Endothelial cell of umbilical vein (primary cell): ENCODE measurements around the gene SLC45A2. TPM values are rescaled to one million over a fixed set of nuclear protein-coding genes. Genes with fewer than 3 reads are reported as not detected.
"Not testable (repeated sequence)": the region's sequence is repeated elsewhere in the genome, so short reads cannot be mapped to it uniquely, and the experiment has no call there.

Experiments used
- BruUV-seq: library from RNA; stranded (reverse); fragments of 400-500 nt; replicated peaks from 2 replicates; lab custom pipeline; 2021; lab: Mats Ljungman, UMichigan
- CTCF ChIA-PET: fragments of 300-600, 350-600 bp; sonication (Branson Sonifier 250); formaldehyde crosslinking; loops from one replicate; lab custom pipeline; 2021; ENCODE audit warnings: antibody characterized with exemption, inconsistent platforms; lab: Charles Lee
- POLR2A ChIA-PET: fragments of 300-600, 350-600 bp; sonication (Branson Sonifier 250); formaldehyde crosslinking; loops from one replicate; lab custom pipeline; 2021; ENCODE audit warnings: antibody characterized with exemption, inconsistent platforms; lab: Charles Lee
- DNase-seq: peaks from one replicate; pipeline ENCODE4 v3.0.0-alpha.2; 2011; ENCODE audit warnings: low read depth, low spot score
- FAIRE-seq: peaks from 2 replicates; lab custom pipeline; 2011; peaks lifted over from hg19 to GRCh38; lab: Jason Lieb, UNC
- H2AFZ ChIP-seq: 2 replicates; pipeline ENCODE4 v1.6.0; 2012; ENCODE audit warnings: low read depth, low read length, control low read depth, inconsistent platforms
- H3K27ac ChIP-seq: 2 replicates; pipeline ENCODE4 v1.5.1; 2011; ENCODE audit warnings: low read depth, mild to moderate bottlenecking, control low read depth, low read length, moderate library complexity; ENCODE audit not compliant: insufficient read depth
- H3K27me3 ChIP-seq, 2 experiments: 2 replicates each; pipeline versions ENCODE4 v1.6.0 to v1.6.1; 2011; ENCODE audit warnings: low read length in 2 of 2, mixed read lengths in 1 of 2; ENCODE audit not compliant: control insufficient read depth in 2 of 2, insufficient read depth in 2 of 2
- H3K36me3 ChIP-seq, 2 experiments: 2 replicates in 1 of 2; 3 replicates in 1 of 2; pipeline ENCODE4 v1.5.1; 2011; ENCODE audit warnings: low read length in 2 of 2, mild to moderate bottlenecking in 1 of 2, moderate library complexity in 1 of 2; ENCODE audit not compliant: control insufficient read depth in 2 of 2, insufficient read depth in 2 of 2; ENCODE audit errors: extremely low read depth in 1 of 2
- H3K4me1 ChIP-seq: 3 replicates; pipeline ENCODE4 v1.5.1; 2011; ENCODE audit warnings: mild to moderate bottlenecking, low read length; ENCODE audit not compliant: control insufficient read depth, insufficient read depth; ENCODE audit errors: extremely low read depth
- H3K4me2 ChIP-seq: 2 replicates; pipeline ENCODE4 v1.6.1; 2011; ENCODE audit warnings: low read length, control low read depth, mixed read lengths; ENCODE audit not compliant: insufficient read depth
- H3K4me3 ChIP-seq, 3 experiments: fragments of 200-600 bp in 1 of 3; sonication (generic), shearing (Covaris generic) in 1 of 3; replicated peaks in 1 of 3; 2 replicates each; pipeline ENCODE4 v1.5.1; 2011 to 2016; ENCODE audit warnings: control low read depth in 3 of 3, low read length in 3 of 3, mild to moderate bottlenecking in 2 of 3, inconsistent platforms in 1 of 3, low read depth in 1 of 3, moderate library complexity in 1 of 3; ENCODE audit not compliant: insufficient read depth in 1 of 3
- H3K79me2 ChIP-seq: 2 replicates; pipeline ENCODE4 v1.6.0; 2012; ENCODE audit warnings: low read length, inconsistent platforms; ENCODE audit not compliant: control insufficient read depth, insufficient read depth
- H3K9ac ChIP-seq: replicated peaks from 2 replicates; pipeline ENCODE3; 2011; ENCODE audit warnings: low read length, control low read depth; ENCODE audit not compliant: insufficient read depth; ENCODE audit errors: extremely low read depth
- H3K9me1 ChIP-seq: replicated peaks from 3 replicates; pipeline ENCODE4 v1.6.0; 2011; ENCODE audit warnings: mild to moderate bottlenecking, low read length; ENCODE audit not compliant: control insufficient read depth, insufficient read depth; ENCODE audit errors: extremely low read depth
- H3K9me3 ChIP-seq: replicated peaks from 2 replicates; pipeline ENCODE4 v1.5.1; 2012; ENCODE audit warnings: low read length, inconsistent platforms; ENCODE audit not compliant: control insufficient read depth, insufficient read depth
- H4K20me1 ChIP-seq: replicated peaks from 2 replicates; pipeline ENCODE3; 2011; ENCODE audit warnings: mild to moderate bottlenecking, low read length; ENCODE audit not compliant: control insufficient read depth, insufficient read depth; ENCODE audit errors: extremely low read depth
- EZH2 ChIP-seq: IDR thresholded peaks from 2 replicates; pipeline ENCODE4 v1.6.1; 2012; ENCODE audit warnings: borderline replicate concordance, low read depth, mild to moderate bottlenecking, moderate library complexity, low read length, inconsistent platforms; ENCODE audit not compliant: severe bottlenecking
- GATA2 ChIP-seq: IDR thresholded peaks from 2 replicates; pipeline ENCODE4 v1.7.0; 2011; ENCODE audit warnings: low read depth, mild to moderate bottlenecking, moderate library complexity, mixed read lengths, low read length; ENCODE audit not compliant: insufficient read length, insufficient read depth
- POLR2AphosphoS5 ChIP-seq: IDR thresholded peaks from 2 replicates; pipeline ENCODE4 v1.6.1; 2012; ENCODE audit warnings: low read depth, mild to moderate bottlenecking, control low read depth, low read length, moderate library complexity; ENCODE audit not compliant: insufficient read depth
- dilution Hi-C: fragments of 300-500 bp; cut with MboI; formaldehyde crosslinking; loops from one replicate; pipeline ENCODE4 v1.15.0; 2019; ENCODE audit warnings: low sequenced_read_pairs; ENCODE audit not compliant: extremely low pct_ligation_motif_present
- intact Hi-C: fragments of 100-400 bp; cut with micrococcal nuclease; formaldehyde crosslinking; loops from one replicate; pipeline ENCODE4 v1.10.0; 2022
- polyA plus RNA-seq, 4 experiments: library from polyadenylated mRNA; depleted of rRNA in 3 of 4; stranded (reverse) in 3 of 4; unstranded in 1 of 4; fragments of >200 nt; gene quantifications; 2 replicates each; pipeline versions ENCODE4 v1.2.1 to v1.2.3, GENCODE V29; 2011 to 2012; ENCODE audit warnings: missing spikeins in 1 of 4
- total RNA-seq: library from RNA; stranded (reverse); gene quantifications from 2 replicates; pipeline ENCODE4 v1.2.3, GENCODE V29; 2021
- TF ChIP-seq, protein P1 (sequence below): IDR thresholded peaks from 2 replicates; pipeline ENCODE4 v1.6.1; 2011; ENCODE audit not compliant: insufficient read depth, insufficient read length

Gene SLC45A2
- total and polyA plus RNA-seq, 2 donors (not counting 3 experiments of a cell fraction or from before 2014, with no cell fraction given): not detected

DNA sequence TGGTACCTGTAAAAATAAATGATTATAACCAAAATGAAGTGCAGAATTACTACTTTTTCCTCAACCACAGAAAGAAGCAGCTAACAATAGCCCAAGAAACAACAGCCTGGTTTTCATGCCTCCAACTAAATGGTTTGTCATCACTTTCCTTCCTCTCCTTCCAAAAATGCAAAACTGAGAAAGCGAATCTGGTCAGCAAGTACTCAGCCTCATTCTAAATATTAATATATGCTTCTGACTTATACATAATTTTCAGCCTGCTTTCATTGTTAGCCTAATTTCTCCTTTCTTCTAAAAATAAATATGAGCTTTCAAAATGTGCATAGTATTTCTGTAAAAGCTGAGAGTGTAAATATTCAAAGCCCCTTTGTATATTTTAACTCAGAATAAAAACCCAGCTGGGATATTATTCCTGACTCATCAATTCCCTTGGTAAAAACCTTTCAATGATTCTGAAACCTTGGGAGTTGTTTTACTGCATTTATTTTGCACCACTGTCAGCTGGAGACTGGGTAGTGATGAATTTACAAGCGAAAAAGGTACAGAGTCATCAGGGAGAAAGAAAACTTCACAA is 26.8 kb downstream of the SLC45A2 start:
- Histone ChIP-seq H3K79me2 (no peaks in the 10 kb centered on the region), H3K4me2 (no peak overlapping the region), H3K9me3 (no peaks in the 10 kb centered on the region), H3K9me1 (no peaks in the 10 kb centered on the region), H3K36me3 (no peaks in the 10 kb centered on the region), H3K9ac (no peak overlapping the region), H3K27ac (no peak overlapping the region), H2AFZ (no peak overlapping the region), H3K4me3 (no peak overlapping the region), H3K4me1 (no peaks in the 10 kb centered on the region), H4K20me1 (no peaks in the 10 kb centered on the region), H3K27me3 (peaks cover 0 to 9% of the 10 kb centered on the region in 2 experiments)
- no peak for DNase-seq
- no peak for FAIRE-seq
- BruUV-seq: no TSS peak
- ChIA-PET POLR2A (no interaction called here), CTCF (interaction anchor here (3.6 to 4.4 kb wide), 2 partner anchors 12 to 368 kb away, joined by 11 to 25 read pairs; no protein-coding TSS in a partner anchor)
- TF ChIP-seq, protein P1, sequence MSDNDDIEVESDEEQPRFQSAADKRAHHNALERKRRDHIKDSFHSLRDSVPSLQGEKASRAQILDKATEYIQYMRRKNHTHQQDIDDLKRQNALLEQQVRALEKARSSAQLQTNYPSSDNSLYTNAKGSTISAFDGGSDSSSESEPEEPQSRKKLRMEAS: no peak
- TF ChIP-seq EZH2: no peak
- TF ChIP-seq GATA2: no peak
- TF ChIP-seq POLR2AphosphoS5: no peak
- intact Hi-C loops: no loop called here
- dilution Hi-C loops: no loop called here

DNA sequence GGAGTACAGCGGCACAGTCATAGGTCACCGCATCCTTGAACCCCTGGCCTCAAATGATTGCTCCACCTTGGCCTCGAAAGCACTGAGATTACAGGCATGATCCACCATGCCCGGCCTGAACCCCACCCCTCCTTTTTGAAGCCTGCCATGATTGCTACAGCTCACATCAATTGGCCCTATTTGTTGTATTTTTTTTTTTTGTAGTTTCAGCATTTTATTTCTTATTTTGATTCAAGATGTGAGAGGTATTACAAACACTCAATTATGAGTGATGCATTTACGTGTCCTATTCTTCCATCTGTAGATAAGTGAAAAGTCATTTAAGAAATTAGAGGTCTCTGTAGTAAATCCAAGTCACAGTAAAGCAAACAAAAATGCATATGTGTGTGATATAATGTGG is 32.3 kb downstream of the SLC45A2 start:
- H3K27ac ChIP-seq, DNase-seq, H3K4me3 ChIP-seq, intact Hi-C loops, H3K9ac ChIP-seq, POLR2A ChIA-PET, FAIRE-seq, H2AFZ ChIP-seq, BruUV-seq, H3K9me3 ChIP-seq, H3K27me3 ChIP-seq, H3K79me2 ChIP-seq, H3K4me1 ChIP-seq, H3K4me2 ChIP-seq, H3K9me1 ChIP-seq, H3K36me3 ChIP-seq, H4K20me1 ChIP-seq, dilution Hi-C loops: not testable (repeated sequence)
- CTCF ChIA-PET: interaction anchor here (1.0 kb wide), 1 partner anchor 18 kb away, joined by 6 read pairs; no protein-coding TSS in a partner anchor
